GM21526 (cell line): ENCODE data around the gene POLR3A.
A peak's percentile ranks its signal among the peaks of the same experiment; 100 is the strongest.

ENCODE experiments used
- ATAC-seq: cut with Tn5 transposase; IDR thresholded peaks from one replicate; pipeline ENCODE4 v1.9.1; 2021; ENCODE audit warnings: moderate library complexity; ENCODE audit not compliant: unreplicated experiment, low FRiP score

The POLR3A gene

GRCh38 chr10:78047314-78047891 lies 18.1 kb upstream of the POLR3A start:
- peak; percentile 54 for ATAC-seq

- ATAC-seq, result no peak
Observed at GRCh38 chr10:78046711-78047269, 17.5 kb upstream of the POLR3A start.

GRCh38 chr10:78045856-78046255 lies 16.5 kb upstream of the POLR3A start:
- no peak for ATAC-seq

- peak; percentile 60 for ATAC-seq
Observed at GRCh38 chr10:78045237-78045636, 15.9 kb upstream of the POLR3A start.

- ATAC-seq, result no peak
Observed at GRCh38 chr10:78044699-78045098, 15.4 kb upstream of the POLR3A start.

- no peak for ATAC-seq
Observed at GRCh38 chr10:78044179-78044578, 14.9 kb upstream of the POLR3A start.

- ATAC-seq, result no peak
Observed at GRCh38 chr10:78042752-78043104, 13.4 kb upstream of the POLR3A start.

GRCh38 chr10:78042058-78042751 lies 12.9 kb upstream of the POLR3A start:
- ATAC-seq, result no peak

- no peak for ATAC-seq
Observed at GRCh38 chr10:78041170-78042057, 12.1 kb upstream of the POLR3A start.

- ATAC-seq, result no peak
Observed at GRCh38 chr10:78039743-78040142, 10.4 kb upstream of the POLR3A start.

- ATAC-seq, result no peak
Observed at GRCh38 chr10:78038791-78039547, 9.7 kb upstream of the POLR3A start.

- no peak for ATAC-seq
Observed at GRCh38 chr10:78038105-78038504, 8.8 kb upstream of the POLR3A start.

- ATAC-seq, result no peak
Observed at GRCh38 chr10:78035933-78036583, 6.7 kb upstream of the POLR3A start.

- ATAC-seq, result no peak
Observed at GRCh38 chr10:78035437-78035836, 6.1 kb upstream of the POLR3A start.

GRCh38 chr10:78035025-78035424 lies 5.7 kb upstream of the POLR3A start:
- no peak for ATAC-seq

- ATAC-seq, result peak; percentile 76
Observed at GRCh38 chr10:78033637-78034470, 4.5 kb upstream of the POLR3A start, which contains the start of gene RPS24. TSS of gene RPS24 (plus strand) at chr10:78033863. CDS start at chr10:78033902, 39 bp downstream.

GRCh38 chr10:78033387-78033636 lies 4.0 kb upstream of the POLR3A start:
- ATAC-seq, result no peak

GRCh38 chr10:78028438-78029268 lies 662 bp downstream of the POLR3A start:
- ATAC-seq, result peak; percentile 7
